Endothelial cell of umbilical vein (primary cell): ENCODE measurements around the gene RAI1. TPM values are rescaled to one million over a fixed set of nuclear protein-coding genes. Genes with fewer than 3 reads are reported as not detected.

Source experiments
- BruUV-seq: library from RNA; stranded (reverse); fragments of 400-500 nt; replicated peaks from 2 replicates; lab custom pipeline; 2021; lab: Mats Ljungman, UMichigan
- CTCF ChIA-PET: fragments of 300-600, 350-600 bp; sonication (Branson Sonifier 250); formaldehyde crosslinking; loops from one replicate; lab custom pipeline; 2021; ENCODE audit warnings: antibody characterized with exemption, inconsistent platforms; lab: Charles Lee
- POLR2A ChIA-PET: fragments of 300-600, 350-600 bp; sonication (Branson Sonifier 250); formaldehyde crosslinking; loops from one replicate; lab custom pipeline; 2021; ENCODE audit warnings: antibody characterized with exemption, inconsistent platforms; lab: Charles Lee
- DNase-seq: peaks from one replicate; pipeline ENCODE4 v3.0.0-alpha.2; 2011; ENCODE audit warnings: low read depth, low spot score
- FAIRE-seq: peaks from 2 replicates; lab custom pipeline; 2011; peaks lifted over from hg19 to GRCh38; lab: Jason Lieb, UNC
- H2AFZ ChIP-seq: 2 replicates; pipeline ENCODE4 v1.6.0; 2012; ENCODE audit warnings: low read depth, low read length, control low read depth, inconsistent platforms
- H3K27ac ChIP-seq: 2 replicates; pipeline ENCODE4 v1.5.1; 2011; ENCODE audit warnings: low read depth, mild to moderate bottlenecking, control low read depth, low read length, moderate library complexity; ENCODE audit not compliant: insufficient read depth
- H3K27me3 ChIP-seq, 2 experiments: 2 replicates each; pipeline versions ENCODE4 v1.6.0 to v1.6.1; 2011; ENCODE audit warnings: low read length in 2 of 2, mixed read lengths in 1 of 2; ENCODE audit not compliant: control insufficient read depth in 2 of 2, insufficient read depth in 2 of 2
- H3K36me3 ChIP-seq, 2 experiments: 2 replicates in 1 of 2; 3 replicates in 1 of 2; pipeline ENCODE4 v1.5.1; 2011; ENCODE audit warnings: low read length in 2 of 2, mild to moderate bottlenecking in 1 of 2, moderate library complexity in 1 of 2; ENCODE audit not compliant: control insufficient read depth in 2 of 2, insufficient read depth in 2 of 2; ENCODE audit errors: extremely low read depth in 1 of 2
- H3K4me1 ChIP-seq: 3 replicates; pipeline ENCODE4 v1.5.1; 2011; ENCODE audit warnings: mild to moderate bottlenecking, low read length; ENCODE audit not compliant: control insufficient read depth, insufficient read depth; ENCODE audit errors: extremely low read depth
- H3K4me2 ChIP-seq: 2 replicates; pipeline ENCODE4 v1.6.1; 2011; ENCODE audit warnings: low read length, control low read depth, mixed read lengths; ENCODE audit not compliant: insufficient read depth
- H3K4me3 ChIP-seq, 3 experiments: fragments of 200-600 bp in 1 of 3; sonication (generic), shearing (Covaris generic) in 1 of 3; replicated peaks in 1 of 3; 2 replicates each; pipeline ENCODE4 v1.5.1; 2011 to 2016; ENCODE audit warnings: control low read depth in 3 of 3, low read length in 3 of 3, mild to moderate bottlenecking in 2 of 3, inconsistent platforms in 1 of 3, low read depth in 1 of 3, moderate library complexity in 1 of 3; ENCODE audit not compliant: insufficient read depth in 1 of 3
- H3K79me2 ChIP-seq: 2 replicates; pipeline ENCODE4 v1.6.0; 2012; ENCODE audit warnings: low read length, inconsistent platforms; ENCODE audit not compliant: control insufficient read depth, insufficient read depth
- H3K9ac ChIP-seq: replicated peaks from 2 replicates; pipeline ENCODE3; 2011; ENCODE audit warnings: low read length, control low read depth; ENCODE audit not compliant: insufficient read depth; ENCODE audit errors: extremely low read depth
- H3K9me1 ChIP-seq: replicated peaks from 3 replicates; pipeline ENCODE4 v1.6.0; 2011; ENCODE audit warnings: mild to moderate bottlenecking, low read length; ENCODE audit not compliant: control insufficient read depth, insufficient read depth; ENCODE audit errors: extremely low read depth
- H3K9me3 ChIP-seq: replicated peaks from 2 replicates; pipeline ENCODE4 v1.5.1; 2012; ENCODE audit warnings: low read length, inconsistent platforms; ENCODE audit not compliant: control insufficient read depth, insufficient read depth
- H4K20me1 ChIP-seq: replicated peaks from 2 replicates; pipeline ENCODE3; 2011; ENCODE audit warnings: mild to moderate bottlenecking, low read length; ENCODE audit not compliant: control insufficient read depth, insufficient read depth; ENCODE audit errors: extremely low read depth
- EZH2 ChIP-seq: IDR thresholded peaks from 2 replicates; pipeline ENCODE4 v1.6.1; 2012; ENCODE audit warnings: borderline replicate concordance, low read depth, mild to moderate bottlenecking, moderate library complexity, low read length, inconsistent platforms; ENCODE audit not compliant: severe bottlenecking
- FOS ChIP-seq: IDR thresholded peaks from 2 replicates; pipeline ENCODE4 v1.6.1; 2011; ENCODE audit warnings: mild to moderate bottlenecking, low read length, moderate library complexity, borderline replicate concordance; ENCODE audit not compliant: insufficient read depth
- GATA2 ChIP-seq: IDR thresholded peaks from 2 replicates; pipeline ENCODE4 v1.7.0; 2011; ENCODE audit warnings: low read depth, mild to moderate bottlenecking, moderate library complexity, mixed read lengths, low read length; ENCODE audit not compliant: insufficient read length, insufficient read depth
- JUN ChIP-seq: IDR thresholded peaks from 2 replicates; pipeline ENCODE4 v1.6.1; 2011; ENCODE audit warnings: borderline replicate concordance, low read depth; ENCODE audit not compliant: insufficient read length, insufficient read depth
- MYC ChIP-seq: IDR thresholded peaks from one replicate; pipeline ENCODE4 v1.6.1; 2011; ENCODE audit warnings: mild to moderate bottlenecking, low read depth, low read length
- POLR2A ChIP-seq: IDR thresholded peaks from 2 replicates; pipeline ENCODE4 v1.6.1; 2012; ENCODE audit warnings: low read depth, mild to moderate bottlenecking, control low read depth, low read length
- POLR2AphosphoS5 ChIP-seq: IDR thresholded peaks from 2 replicates; pipeline ENCODE4 v1.6.1; 2012; ENCODE audit warnings: low read depth, mild to moderate bottlenecking, control low read depth, low read length, moderate library complexity; ENCODE audit not compliant: insufficient read depth
- dilution Hi-C: fragments of 300-500 bp; cut with MboI; formaldehyde crosslinking; loops from one replicate; pipeline ENCODE4 v1.15.0; 2019; ENCODE audit warnings: low sequenced_read_pairs; ENCODE audit not compliant: extremely low pct_ligation_motif_present
- intact Hi-C: fragments of 100-400 bp; cut with micrococcal nuclease; formaldehyde crosslinking; loops from one replicate; pipeline ENCODE4 v1.10.0; 2022
- polyA plus RNA-seq, 4 experiments: library from polyadenylated mRNA; depleted of rRNA in 3 of 4; stranded (reverse) in 3 of 4; unstranded in 1 of 4; fragments of >200 nt; gene quantifications; 2 replicates each; pipeline versions ENCODE4 v1.2.1 to v1.2.3, GENCODE V29; 2011 to 2012; ENCODE audit warnings: missing spikeins in 1 of 4
- total RNA-seq: library from RNA; stranded (reverse); gene quantifications from 2 replicates; pipeline ENCODE4 v1.2.3, GENCODE V29; 2021
- TF ChIP-seq, protein P1 (sequence below): IDR thresholded peaks from 2 replicates; pipeline ENCODE4 v1.6.1; 2011; ENCODE audit not compliant: insufficient read depth, insufficient read length
- TF ChIP-seq, protein P2 (sequence below), 2 donors: IDR thresholded peaks; 1 replicate in 1 of 2; 2 replicates in 1 of 2; pipeline ENCODE4 v1.5.1; 2011; ENCODE audit warnings: low read length in 2 of 2, mild to moderate bottlenecking in 2 of 2, moderate library complexity in 2 of 2, control low read depth in 1 of 2, inconsistent platforms in 1 of 2, low read depth in 1 of 2; ENCODE audit not compliant: insufficient read depth in 1 of 2; ENCODE audit errors: extremely low read depth in 1 of 2

RAI1 gene
- total and polyA plus RNA-seq, 2 donors (not counting 3 experiments of a cell fraction or from before 2014, with no cell fraction given) = 7.8 to 43.3 TPM

DNA sequence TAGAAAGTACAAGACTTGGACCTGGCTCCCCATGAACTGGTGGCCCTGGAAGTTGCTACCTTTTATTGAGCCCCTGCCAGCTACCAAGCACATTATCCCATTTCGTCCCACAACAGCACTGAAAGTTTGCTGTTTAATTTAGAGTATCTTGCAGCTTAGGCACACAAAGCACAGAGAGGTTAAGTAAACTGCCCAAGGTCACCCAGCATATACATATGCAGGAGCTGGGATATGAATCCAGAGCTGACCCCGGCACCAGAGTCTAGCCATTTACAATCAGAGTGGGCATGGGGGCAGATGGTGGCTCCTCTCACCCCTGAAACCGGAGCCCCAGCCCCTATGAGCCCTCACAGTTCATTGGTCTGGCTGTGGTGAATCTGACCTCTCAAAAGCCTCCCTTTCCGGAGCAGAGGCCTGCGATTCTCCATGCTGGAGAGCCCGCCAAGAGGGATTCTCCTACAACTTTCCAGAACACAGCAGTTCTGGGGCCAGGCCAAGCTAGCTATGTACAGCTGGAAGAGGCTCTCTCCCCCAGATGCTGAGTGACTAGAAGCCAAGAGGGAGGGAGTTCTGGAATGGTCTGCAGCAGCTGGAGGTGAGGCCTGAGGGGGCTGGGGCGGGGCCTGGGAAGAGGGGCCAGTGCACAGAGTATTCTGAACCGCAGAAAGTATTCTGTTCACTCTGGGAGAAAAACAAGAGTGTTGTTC lies 97.2 kb downstream of the RAI1 start:
- Histone ChIP-seq H3K9me3 (no peaks in the 10 kb centered on the region), H3K9ac (no peak overlapping the region), H3K27ac (no peak overlapping the region), H3K4me2 (no peak overlapping the region), H4K20me1 (peaks cover 3% of the 10 kb centered on the region), H3K9me1 (no peaks in the 10 kb centered on the region), H3K79me2 (peaks cover 2% of the 10 kb centered on the region), H3K4me3 (no peak overlapping the region), H3K27me3 (no peaks in the 10 kb centered on the region), H3K4me1 (peaks cover 25% of the 10 kb centered on the region), H2AFZ (no peak overlapping the region), H3K36me3 (peaks cover 0 to 5% of the 10 kb centered on the region in 2 experiments)
- CTCF ChIA-PET = interaction anchor here (1.1 kb wide), 1 partner anchor 141 kb away, joined by 4 read pairs; no protein-coding TSS in a partner anchor
- BruUV-seq = no TSS peak
- dilution Hi-C loops (no loop called here), intact Hi-C loops (no loop called here)
- no peak for TF ChIP-seq EZH2
- TF ChIP-seq FOS = no peak
- TF ChIP-seq, protein P1, sequence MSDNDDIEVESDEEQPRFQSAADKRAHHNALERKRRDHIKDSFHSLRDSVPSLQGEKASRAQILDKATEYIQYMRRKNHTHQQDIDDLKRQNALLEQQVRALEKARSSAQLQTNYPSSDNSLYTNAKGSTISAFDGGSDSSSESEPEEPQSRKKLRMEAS = no peak
- TF ChIP-seq POLR2AphosphoS5 = no peak
- TF ChIP-seq POLR2A = no peak
- no peak for DNase-seq
- POLR2A ChIA-PET = no interaction called here
- FAIRE-seq = no peak

DNA sequence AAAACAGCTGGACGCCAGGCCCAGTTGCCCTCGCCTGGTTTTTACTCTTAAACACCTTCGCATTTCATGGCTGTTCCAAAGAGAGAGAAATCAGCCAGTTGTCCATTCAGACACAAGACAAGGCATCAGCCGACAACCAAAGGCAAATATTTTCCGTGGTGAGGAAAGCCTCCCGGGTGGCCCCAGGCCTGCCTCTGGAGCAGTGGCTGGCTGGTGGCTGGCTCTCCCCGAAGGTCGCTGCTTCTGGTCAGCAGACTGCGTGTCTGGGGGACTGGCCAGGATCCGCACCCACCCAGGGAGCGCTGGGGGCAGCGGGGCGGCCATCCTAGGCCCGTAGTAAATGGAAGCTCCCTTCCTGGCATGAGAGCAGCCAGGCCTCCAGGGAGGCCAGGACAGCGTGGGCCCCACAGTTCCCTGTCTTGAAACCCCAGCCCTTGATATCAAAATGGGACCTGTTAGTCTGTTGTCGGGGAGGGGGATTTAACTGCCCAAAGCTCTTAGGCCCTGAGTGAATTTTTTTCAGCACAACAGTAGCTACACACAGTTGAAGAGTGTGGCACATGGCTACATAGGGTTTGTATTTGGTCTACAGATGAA lies 97.9 kb downstream of the RAI1 start:
- DNase-seq = no peak
- TF ChIP-seq JUN (no peak), EZH2 (no peak), POLR2AphosphoS5 (no peak), FOS (no peak), POLR2A (no peak), MYC (no peak), GATA2 (no peak)
- TF ChIP-seq, protein P1 = no peak
- TF ChIP-seq, protein P2, sequence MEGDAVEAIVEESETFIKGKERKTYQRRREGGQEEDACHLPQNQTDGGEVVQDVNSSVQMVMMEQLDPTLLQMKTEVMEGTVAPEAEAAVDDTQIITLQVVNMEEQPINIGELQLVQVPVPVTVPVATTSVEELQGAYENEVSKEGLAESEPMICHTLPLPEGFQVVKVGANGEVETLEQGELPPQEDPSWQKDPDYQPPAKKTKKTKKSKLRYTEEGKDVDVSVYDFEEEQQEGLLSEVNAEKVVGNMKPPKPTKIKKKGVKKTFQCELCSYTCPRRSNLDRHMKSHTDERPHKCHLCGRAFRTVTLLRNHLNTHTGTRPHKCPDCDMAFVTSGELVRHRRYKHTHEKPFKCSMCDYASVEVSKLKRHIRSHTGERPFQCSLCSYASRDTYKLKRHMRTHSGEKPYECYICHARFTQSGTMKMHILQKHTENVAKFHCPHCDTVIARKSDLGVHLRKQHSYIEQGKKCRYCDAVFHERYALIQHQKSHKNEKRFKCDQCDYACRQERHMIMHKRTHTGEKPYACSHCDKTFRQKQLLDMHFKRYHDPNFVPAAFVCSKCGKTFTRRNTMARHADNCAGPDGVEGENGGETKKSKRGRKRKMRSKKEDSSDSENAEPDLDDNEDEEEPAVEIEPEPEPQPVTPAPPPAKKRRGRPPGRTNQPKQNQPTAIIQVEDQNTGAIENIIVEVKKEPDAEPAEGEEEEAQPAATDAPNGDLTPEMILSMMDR (IDR thresholded peaks at IDR 0.05; ENCODE audit: extremely low read depth in 1 of 2, insufficient read depth in 1 of 2, low read depth in 1 of 2, low read length in 2 of 2) = no peak
- H3K27ac ChIP-seq = no peak overlapping the region
- CTCF ChIA-PET = no interaction called here
- POLR2A ChIA-PET = no interaction called here
- H3K4me1 ChIP-seq = peaks cover 30% of the 10 kb centered on the region
- intact Hi-C loops (no loop called here), dilution Hi-C loops (no loop called here)
- H4K20me1 ChIP-seq = peaks cover 3% of the 10 kb centered on the region
- no peak for FAIRE-seq
- no peak overlapping the region for H3K4me2 ChIP-seq
- no peaks in the 10 kb centered on the region for H3K9me1 ChIP-seq
- H2AFZ ChIP-seq = no peak overlapping the region
- no peak overlapping the region for H3K9ac ChIP-seq
- peaks cover 2% of the 10 kb centered on the region for H3K79me2 ChIP-seq
- H3K9me3 ChIP-seq = no peaks in the 10 kb centered on the region
- H3K36me3 ChIP-seq = peaks cover 0 to 5% of the 10 kb centered on the region in 2 experiments
- H3K4me3 ChIP-seq = no peak overlapping the region
- BruUV-seq = no TSS peak
- no peaks in the 10 kb centered on the region for H3K27me3 ChIP-seq
